GM12801 (cell line): ENCODE data around the gene GRIA3.

ENCODE experiments used
- TF ChIP-seq, protein P1 (sequence below): IDR thresholded peaks from one replicate; pipeline ENCODE4 v1.5.1; 2011; ENCODE audit warnings: control low read depth; ENCODE audit not compliant: insufficient read length; ENCODE audit errors: extremely low read depth

GRIA3 gene

DNA sequence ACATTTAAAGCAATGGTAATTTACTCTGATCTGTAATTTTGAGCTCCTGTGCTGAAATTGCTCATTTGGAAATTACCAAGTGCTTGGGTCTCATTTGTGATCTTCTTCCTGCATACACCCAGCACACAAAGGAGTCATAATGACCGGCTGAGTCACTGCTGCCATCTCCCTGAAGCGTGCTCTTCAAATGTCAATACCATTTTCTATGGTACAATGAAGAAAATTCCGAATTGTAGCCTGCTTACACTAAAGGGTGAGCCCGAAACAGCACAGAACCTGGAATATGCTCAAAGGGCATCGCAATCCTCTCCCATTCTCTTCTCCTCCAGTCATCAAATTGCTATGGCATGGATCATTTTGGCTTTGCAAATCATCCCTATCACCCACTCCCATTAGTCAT is 140.5 kb downstream of the GRIA3 start:
- TF ChIP-seq, protein P1, sequence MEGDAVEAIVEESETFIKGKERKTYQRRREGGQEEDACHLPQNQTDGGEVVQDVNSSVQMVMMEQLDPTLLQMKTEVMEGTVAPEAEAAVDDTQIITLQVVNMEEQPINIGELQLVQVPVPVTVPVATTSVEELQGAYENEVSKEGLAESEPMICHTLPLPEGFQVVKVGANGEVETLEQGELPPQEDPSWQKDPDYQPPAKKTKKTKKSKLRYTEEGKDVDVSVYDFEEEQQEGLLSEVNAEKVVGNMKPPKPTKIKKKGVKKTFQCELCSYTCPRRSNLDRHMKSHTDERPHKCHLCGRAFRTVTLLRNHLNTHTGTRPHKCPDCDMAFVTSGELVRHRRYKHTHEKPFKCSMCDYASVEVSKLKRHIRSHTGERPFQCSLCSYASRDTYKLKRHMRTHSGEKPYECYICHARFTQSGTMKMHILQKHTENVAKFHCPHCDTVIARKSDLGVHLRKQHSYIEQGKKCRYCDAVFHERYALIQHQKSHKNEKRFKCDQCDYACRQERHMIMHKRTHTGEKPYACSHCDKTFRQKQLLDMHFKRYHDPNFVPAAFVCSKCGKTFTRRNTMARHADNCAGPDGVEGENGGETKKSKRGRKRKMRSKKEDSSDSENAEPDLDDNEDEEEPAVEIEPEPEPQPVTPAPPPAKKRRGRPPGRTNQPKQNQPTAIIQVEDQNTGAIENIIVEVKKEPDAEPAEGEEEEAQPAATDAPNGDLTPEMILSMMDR: no peak

DNA sequence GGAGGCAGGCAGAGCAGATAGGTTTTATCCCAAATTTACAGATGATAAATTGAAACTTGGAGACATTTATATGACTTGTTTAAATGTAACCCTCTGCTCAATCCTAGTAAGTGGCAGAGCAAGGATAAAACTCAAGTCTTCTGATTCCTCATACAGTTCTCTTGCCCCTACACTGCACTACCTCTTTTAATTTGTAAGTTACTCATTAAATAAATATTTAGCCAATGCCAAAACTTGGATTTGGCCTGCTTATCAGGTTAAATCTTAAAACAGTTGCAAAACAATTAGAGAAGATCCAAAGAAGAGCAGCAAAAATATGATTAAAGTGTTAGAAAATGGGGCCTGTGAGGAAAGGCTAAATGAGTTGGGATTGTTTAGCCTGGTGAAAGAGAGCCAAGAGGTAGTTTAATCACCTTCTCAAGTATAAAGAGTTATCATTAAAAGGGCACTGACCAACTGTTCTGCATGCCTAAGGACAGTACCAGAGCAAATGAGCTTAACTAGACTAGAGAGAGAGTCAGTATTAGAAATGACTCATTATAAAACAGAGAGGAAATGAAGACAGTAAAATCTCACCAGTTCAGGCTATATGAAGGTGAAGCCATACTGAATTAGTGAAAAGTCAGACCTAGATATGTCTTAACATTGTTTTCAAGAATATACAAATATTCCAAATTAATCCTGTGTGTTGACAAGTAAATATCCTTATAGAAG is 146.3 kb downstream of the GRIA3 start:
- TF ChIP-seq, protein P1: no peak

DNA sequence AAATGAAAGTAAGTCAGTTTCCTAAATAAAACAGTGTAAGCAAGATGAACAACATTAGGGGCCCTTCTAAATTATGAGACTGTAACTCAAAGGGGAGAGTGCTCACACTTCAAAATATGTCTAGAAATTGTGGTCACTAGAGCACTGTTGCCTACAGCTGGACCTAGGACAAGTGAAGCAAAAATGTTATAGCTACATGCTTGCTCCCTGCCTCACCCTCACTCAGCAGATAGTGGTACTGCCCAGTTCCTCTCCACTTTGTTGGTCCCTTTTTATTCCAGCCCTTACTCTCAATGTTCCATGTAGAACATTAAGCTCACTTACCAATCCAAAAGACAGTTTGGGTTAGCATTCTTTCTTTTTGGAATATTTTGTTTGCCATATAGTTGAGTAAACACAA is 147.3 kb downstream of the GRIA3 start:
- TF ChIP-seq, protein P1: no peak

DNA sequence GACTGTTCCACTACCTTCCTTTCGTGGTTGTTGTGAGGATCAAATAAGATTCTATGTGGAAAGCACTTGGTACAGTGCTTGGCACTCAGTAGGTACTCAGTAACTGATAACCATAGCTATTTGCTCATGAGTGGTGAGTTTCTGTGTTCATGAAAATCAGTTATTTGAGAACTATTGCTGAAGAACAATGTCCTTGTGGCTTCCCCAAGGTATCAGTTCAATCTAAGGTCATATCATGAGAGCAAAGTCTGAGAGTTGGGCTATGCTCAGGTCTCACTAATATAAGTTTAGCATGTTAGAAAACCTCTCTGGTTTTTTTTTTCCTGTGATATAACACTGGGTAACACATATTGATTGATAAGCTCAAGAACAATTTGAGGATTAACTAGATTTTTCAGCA is 147.8 kb downstream of the GRIA3 start:
- TF ChIP-seq, protein P1: no peak

DNA sequence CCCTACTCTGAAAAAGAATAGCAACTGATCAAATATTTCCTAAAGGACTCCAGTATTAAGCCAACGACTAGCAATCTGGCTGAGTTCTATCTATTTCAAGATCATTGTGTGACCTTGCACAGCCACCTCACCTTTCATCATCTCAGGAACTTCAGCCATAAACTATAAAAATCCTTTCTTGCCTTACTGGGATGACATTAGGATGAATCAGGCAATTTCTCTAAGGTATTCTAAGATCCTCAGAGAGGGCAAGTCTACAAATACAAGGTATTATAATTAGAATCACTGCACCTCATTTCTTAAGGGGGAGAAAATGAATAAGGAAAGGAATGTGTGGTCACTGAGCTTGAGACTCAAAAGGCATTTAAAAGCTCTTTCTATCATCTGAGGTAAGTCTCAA is 152.6 kb downstream of the GRIA3 start:
- TF ChIP-seq, protein P1: no peak

DNA sequence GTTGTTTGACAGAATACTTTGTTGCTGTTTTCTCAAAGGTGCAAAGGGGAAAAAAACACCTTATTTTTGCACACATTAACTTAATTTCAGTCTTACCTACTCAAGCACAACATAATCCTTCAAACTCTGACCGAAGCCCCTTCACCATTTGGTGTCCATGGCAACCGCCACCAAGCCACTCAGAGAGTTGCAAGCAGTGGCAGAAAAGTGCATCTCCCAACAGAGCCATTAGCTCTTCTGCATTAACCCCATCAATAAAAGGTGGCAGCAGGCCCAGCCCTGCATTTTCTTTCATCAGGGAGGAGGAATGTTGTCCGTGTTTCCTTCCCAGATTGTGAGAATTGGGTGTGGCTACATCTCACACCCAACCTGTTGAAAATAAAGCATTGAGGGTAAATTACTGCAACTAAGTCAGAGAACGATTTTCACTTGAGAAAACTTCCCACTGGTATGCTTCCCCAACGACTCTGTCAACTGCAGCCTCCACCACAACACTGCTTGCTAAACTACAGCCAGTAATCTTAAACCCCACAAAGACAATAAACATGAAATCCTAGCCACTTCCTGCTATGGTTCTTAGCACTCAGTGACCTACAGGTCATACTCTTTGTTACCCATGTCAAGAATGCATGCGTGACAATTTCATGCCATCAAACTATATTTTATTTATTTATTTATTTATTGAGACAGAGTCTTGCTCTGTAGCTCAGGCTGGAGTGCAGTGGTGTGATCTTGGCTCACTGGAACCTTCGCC is 154.0 kb downstream of the GRIA3 start:
- TF ChIP-seq, protein P1: no peak

GRCh38 chrX:123339221-123339905 is 155.3 kb downstream of the GRIA3 start:
- TF ChIP-seq, protein P1: no peak
